GM23338 (cell line): Measurements from ENCODE around the gene TMTC4.

Experiments used
- EZH2 ChIP-seq: fragments of 200-600 bp; sonication (generic); IDR thresholded peaks from one replicate; pipeline ENCODE4 v1.8.0; 2017; ENCODE audit warnings: antibody characterized with exemption, mild to moderate bottlenecking, low read depth; ENCODE audit not compliant: unreplicated experiment
- JUNB ChIP-seq: IDR thresholded peaks from one replicate; pipeline ENCODE4 v1.6.1; 2016; ENCODE audit warnings: antibody characterized with exemption; ENCODE audit not compliant: unreplicated experiment
- POLR2AphosphoS5 ChIP-seq: IDR thresholded peaks from 2 replicates; pipeline ENCODE4 v1.6.1; 2016; ENCODE audit warnings: antibody characterized with exemption, low read depth
- TF ChIP-seq, protein P1 (sequence below): IDR thresholded peaks from one replicate; pipeline ENCODE4 v1.6.1; 2018; ENCODE audit warnings: antibody characterized with exemption; ENCODE audit not compliant: unreplicated experiment
- TF ChIP-seq, protein P2 (sequence below), 2 experiments: fragments of 200-600 bp in 1 of 2; sonication (generic) in 1 of 2; conservative IDR thresholded peaks; 2 replicates each; pipeline versions ENCODE4 v1.5.1 to v1.6.1; 2016 to 2017; ENCODE audit warnings: antibody characterized with exemption in 2 of 2, low read depth in 2 of 2, mild to moderate bottlenecking in 2 of 2, moderate library complexity in 1 of 2

DNA sequence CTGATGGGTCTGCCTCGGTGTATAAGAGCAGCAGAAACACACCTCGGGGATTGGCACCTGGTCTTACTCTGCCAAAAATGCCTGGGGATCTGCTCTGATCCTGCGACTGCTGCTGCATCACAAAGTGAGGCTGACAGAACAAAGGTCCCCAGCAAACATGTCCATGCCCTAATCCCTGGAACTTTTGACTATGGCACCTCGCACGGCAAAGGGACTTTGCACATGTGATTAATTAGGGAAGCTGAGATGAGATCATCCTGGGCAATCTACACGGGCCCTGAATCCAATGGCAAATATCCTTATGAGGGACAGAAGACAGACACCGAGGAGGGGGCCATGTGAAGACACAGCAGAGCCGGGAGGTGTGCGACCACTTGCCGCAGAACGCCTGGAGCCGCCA lies 94.5 kb downstream of the TMTC4 start:
- TF ChIP-seq, protein P1, sequence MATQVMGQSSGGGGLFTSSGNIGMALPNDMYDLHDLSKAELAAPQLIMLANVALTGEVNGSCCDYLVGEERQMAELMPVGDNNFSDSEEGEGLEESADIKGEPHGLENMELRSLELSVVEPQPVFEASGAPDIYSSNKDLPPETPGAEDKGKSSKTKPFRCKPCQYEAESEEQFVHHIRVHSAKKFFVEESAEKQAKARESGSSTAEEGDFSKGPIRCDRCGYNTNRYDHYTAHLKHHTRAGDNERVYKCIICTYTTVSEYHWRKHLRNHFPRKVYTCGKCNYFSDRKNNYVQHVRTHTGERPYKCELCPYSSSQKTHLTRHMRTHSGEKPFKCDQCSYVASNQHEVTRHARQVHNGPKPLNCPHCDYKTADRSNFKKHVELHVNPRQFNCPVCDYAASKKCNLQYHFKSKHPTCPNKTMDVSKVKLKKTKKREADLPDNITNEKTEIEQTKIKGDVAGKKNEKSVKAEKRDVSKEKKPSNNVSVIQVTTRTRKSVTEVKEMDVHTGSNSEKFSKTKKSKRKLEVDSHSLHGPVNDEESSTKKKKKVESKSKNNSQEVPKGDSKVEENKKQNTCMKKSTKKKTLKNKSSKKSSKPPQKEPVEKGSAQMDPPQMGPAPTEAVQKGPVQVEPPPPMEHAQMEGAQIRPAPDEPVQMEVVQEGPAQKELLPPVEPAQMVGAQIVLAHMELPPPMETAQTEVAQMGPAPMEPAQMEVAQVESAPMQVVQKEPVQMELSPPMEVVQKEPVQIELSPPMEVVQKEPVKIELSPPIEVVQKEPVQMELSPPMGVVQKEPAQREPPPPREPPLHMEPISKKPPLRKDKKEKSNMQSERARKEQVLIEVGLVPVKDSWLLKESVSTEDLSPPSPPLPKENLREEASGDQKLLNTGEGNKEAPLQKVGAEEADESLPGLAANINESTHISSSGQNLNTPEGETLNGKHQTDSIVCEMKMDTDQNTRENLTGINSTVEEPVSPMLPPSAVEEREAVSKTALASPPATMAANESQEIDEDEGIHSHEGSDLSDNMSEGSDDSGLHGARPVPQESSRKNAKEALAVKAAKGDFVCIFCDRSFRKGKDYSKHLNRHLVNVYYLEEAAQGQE: no peak
- TF ChIP-seq, protein P2, sequence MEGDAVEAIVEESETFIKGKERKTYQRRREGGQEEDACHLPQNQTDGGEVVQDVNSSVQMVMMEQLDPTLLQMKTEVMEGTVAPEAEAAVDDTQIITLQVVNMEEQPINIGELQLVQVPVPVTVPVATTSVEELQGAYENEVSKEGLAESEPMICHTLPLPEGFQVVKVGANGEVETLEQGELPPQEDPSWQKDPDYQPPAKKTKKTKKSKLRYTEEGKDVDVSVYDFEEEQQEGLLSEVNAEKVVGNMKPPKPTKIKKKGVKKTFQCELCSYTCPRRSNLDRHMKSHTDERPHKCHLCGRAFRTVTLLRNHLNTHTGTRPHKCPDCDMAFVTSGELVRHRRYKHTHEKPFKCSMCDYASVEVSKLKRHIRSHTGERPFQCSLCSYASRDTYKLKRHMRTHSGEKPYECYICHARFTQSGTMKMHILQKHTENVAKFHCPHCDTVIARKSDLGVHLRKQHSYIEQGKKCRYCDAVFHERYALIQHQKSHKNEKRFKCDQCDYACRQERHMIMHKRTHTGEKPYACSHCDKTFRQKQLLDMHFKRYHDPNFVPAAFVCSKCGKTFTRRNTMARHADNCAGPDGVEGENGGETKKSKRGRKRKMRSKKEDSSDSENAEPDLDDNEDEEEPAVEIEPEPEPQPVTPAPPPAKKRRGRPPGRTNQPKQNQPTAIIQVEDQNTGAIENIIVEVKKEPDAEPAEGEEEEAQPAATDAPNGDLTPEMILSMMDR (conservative IDR thresholded peaks at IDR 0.05; ENCODE audit: low read depth in 2 of 2): no peak
- TF ChIP-seq JUNB (no peak), EZH2 (no peak), POLR2AphosphoS5 (no peak)
